Fibroblast of lung (primary cell): ENCODE measurements around the gene GNPTG. TPM values are rescaled to one million over a fixed set of nuclear protein-coding genes. Genes with fewer than 3 reads are reported as not detected.

Experiments used
- DNase-seq, 2 donors: peaks; one replicate each; pipeline versions ENCODE4 v3.0.0 to v3.0.0-alpha.2; 2010; ENCODE audit warnings: low read depth in 2 of 2
- H2AFZ ChIP-seq: 2 replicates; pipeline ENCODE4 v1.5.1; 2012; ENCODE audit warnings: low read length, control low read depth, inconsistent platforms
- H3K27ac ChIP-seq: 2 replicates; pipeline ENCODE4 v1.5.1; 2011; ENCODE audit warnings: low read length, control low read depth; ENCODE audit not compliant: insufficient read depth
- H3K27me3 ChIP-seq: 2 replicates; pipeline ENCODE4 v1.5.1; 2011; ENCODE audit warnings: mild to moderate bottlenecking, low read length; ENCODE audit not compliant: control insufficient read depth, insufficient read depth
- H3K36me3 ChIP-seq: 2 replicates; pipeline ENCODE4 v1.5.1; 2011; ENCODE audit warnings: low read length; ENCODE audit not compliant: control insufficient read depth, insufficient read depth
- H3K4me1 ChIP-seq: 2 replicates; pipeline ENCODE4 v1.5.1; 2011; ENCODE audit warnings: low read length; ENCODE audit not compliant: control insufficient read depth, insufficient read depth; ENCODE audit errors: extremely low read depth
- H3K4me2 ChIP-seq: 2 replicates; pipeline ENCODE4 v1.5.1; 2011; ENCODE audit warnings: low read length, control low read depth; ENCODE audit not compliant: insufficient read depth; ENCODE audit errors: extremely low read depth
- H3K4me3 ChIP-seq, 4 experiments: fragments of 200-600 bp in 1 of 4; sonication (generic) in 1 of 4; replicated peaks in 1 of 4; 2 replicates each; pipeline ENCODE4 v1.5.1; 2011 to 2016; ENCODE audit warnings: low read length in 4 of 4, low read depth in 3 of 4, mild to moderate bottlenecking in 3 of 4, control low read depth in 2 of 4, inconsistent platforms in 1 of 4, mixed read lengths in 1 of 4; ENCODE audit not compliant: insufficient read depth in 1 of 4; ENCODE audit errors: control extremely low read depth in 1 of 4
- H3K79me2 ChIP-seq: 2 replicates; pipeline ENCODE4 v1.5.1; 2012; ENCODE audit warnings: mild to moderate bottlenecking, low read length, inconsistent platforms; ENCODE audit not compliant: control insufficient read depth, insufficient read depth
- H3K9ac ChIP-seq: 2 replicates; pipeline ENCODE4 v1.5.1; 2011; ENCODE audit warnings: mild to moderate bottlenecking, low read length, control low read depth; ENCODE audit not compliant: insufficient read depth
- H3K9me3 ChIP-seq: 2 replicates; pipeline ENCODE4 v1.5.1; 2012; ENCODE audit warnings: low read depth, low read length; ENCODE audit not compliant: control insufficient read depth, insufficient read depth
- H4K20me1 ChIP-seq: 2 replicates; pipeline ENCODE4 v1.5.1; 2011; ENCODE audit warnings: low read length; ENCODE audit not compliant: control insufficient read depth, insufficient read depth; ENCODE audit errors: extremely low read depth
- EZH2 ChIP-seq: IDR thresholded peaks from 2 replicates; pipeline ENCODE4 v1.5.1; 2012; ENCODE audit warnings: low read length, control low read depth, mild to moderate bottlenecking; ENCODE audit errors: missing control alignments
- polyA plus RNA-seq, 2 donors: library from polyadenylated mRNA; depleted of rRNA in 1 of 2; stranded (reverse) in 1 of 2; unstranded in 1 of 2; fragments of >200 nt; gene quantifications; 2 replicates each; pipeline ENCODE4 v1.2.1, GENCODE V29; 2011 to 2012; ENCODE audit warnings: missing spikeins in 1 of 2
- total RNA-seq: library from RNA; depleted of rRNA; stranded (reverse); fragments of >200 nt; gene quantifications from 2 replicates; pipeline ENCODE4 v1.2.1, GENCODE V29; 2014
- TF ChIP-seq, protein P1 (sequence below), 2 donors: IDR thresholded peaks in 1 of 2; conservative IDR thresholded peaks in 1 of 2; 1 replicate in 1 of 2; 2 replicates in 1 of 2; pipeline ENCODE4 v1.5.1; 2011 to 2012; ENCODE audit warnings: low read length in 2 of 2, control low read depth in 1 of 2, inconsistent platforms in 1 of 2, low read depth in 1 of 2, mild to moderate bottlenecking in 1 of 2

The GNPTG gene
- total and polyA plus RNA-seq, 2 donors (not counting 1 experiment from before 2014, with no cell fraction given) = 40.8 to 43.2 TPM

DNA sequence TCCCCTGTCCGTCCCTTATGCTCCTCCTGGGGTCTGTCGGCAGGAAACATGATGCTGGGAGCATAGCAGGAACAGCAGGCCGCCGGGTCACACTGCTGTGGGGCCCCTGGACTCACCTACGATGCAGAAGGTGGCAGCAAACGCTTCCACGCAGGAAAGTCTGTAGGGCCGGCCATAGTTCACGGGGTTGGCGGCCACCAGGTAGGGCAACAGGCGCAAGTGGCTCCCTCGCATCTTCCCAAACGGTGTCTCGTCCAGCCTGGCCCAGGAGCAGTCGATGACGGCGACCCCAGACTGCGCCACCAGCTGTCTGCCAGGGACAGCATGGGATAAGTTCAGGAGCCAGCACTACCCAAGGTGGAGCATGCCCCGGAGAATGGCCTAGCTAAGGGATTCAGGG is 1.0 kb upstream of the GNPTG start:
- TF ChIP-seq, protein P1, sequence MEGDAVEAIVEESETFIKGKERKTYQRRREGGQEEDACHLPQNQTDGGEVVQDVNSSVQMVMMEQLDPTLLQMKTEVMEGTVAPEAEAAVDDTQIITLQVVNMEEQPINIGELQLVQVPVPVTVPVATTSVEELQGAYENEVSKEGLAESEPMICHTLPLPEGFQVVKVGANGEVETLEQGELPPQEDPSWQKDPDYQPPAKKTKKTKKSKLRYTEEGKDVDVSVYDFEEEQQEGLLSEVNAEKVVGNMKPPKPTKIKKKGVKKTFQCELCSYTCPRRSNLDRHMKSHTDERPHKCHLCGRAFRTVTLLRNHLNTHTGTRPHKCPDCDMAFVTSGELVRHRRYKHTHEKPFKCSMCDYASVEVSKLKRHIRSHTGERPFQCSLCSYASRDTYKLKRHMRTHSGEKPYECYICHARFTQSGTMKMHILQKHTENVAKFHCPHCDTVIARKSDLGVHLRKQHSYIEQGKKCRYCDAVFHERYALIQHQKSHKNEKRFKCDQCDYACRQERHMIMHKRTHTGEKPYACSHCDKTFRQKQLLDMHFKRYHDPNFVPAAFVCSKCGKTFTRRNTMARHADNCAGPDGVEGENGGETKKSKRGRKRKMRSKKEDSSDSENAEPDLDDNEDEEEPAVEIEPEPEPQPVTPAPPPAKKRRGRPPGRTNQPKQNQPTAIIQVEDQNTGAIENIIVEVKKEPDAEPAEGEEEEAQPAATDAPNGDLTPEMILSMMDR (conservative IDR thresholded peaks at IDR 0.05 in 1 of 2, IDR thresholded peaks at IDR 0.05 in 1 of 2; ENCODE audit: low read depth in 1 of 2, low read length in 2 of 2) = no peak
- TF ChIP-seq EZH2 = no peak
- Histone ChIP-seq H3K27ac (no peak overlapping the region), H3K9ac (peak overlapping the region; percentile 82), H2AFZ (no peak overlapping the region), H3K4me3 (peak overlapping the region; percentile 59 to 96 (median 82)), H3K9me3 (no peaks in the 10 kb centered on the region), H4K20me1 (no peaks in the 10 kb centered on the region), H3K4me2 (peak overlapping the region; percentile 86), H3K79me2 (peaks cover 50% of the 10 kb centered on the region), H3K4me1 (peaks cover 5% of the 10 kb centered on the region), H3K27me3 (no peaks in the 10 kb centered on the region), H3K36me3 (peaks cover 15% of the 10 kb centered on the region)
- DNase-seq = no peak

DNA sequence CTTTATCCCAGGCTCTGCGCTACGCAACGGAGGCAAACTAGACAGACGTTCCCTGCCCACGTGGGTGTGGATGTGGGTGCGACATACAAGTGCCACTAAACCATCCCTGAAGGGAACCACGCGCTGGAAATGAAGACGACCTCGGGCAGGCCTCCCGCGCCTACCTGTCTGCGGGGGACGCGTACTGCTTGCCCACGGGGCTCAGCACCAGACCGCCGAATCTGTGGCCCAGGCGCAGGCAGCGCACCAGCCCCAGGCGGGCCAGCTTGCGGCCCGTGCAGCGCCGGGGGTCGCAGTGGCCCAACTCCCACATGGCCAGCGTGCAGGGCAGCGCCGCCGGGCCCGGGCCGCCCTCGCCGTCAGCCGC is 533 bp upstream of the GNPTG start:
- Histone ChIP-seq H3K4me2 (peak overlapping the region; percentile 86), H3K9ac (peak overlapping the region; percentile 82), H3K79me2 (peaks cover 54% of the 10 kb centered on the region), H3K27ac (peak overlapping the region; percentile 23), H3K4me1 (peaks cover 5% of the 10 kb centered on the region), H3K36me3 (peaks cover 15% of the 10 kb centered on the region), H3K9me3 (no peaks in the 10 kb centered on the region), H3K27me3 (no peaks in the 10 kb centered on the region), H3K4me3 (peak overlapping the region; percentile 59 to 96 (median 82)), H2AFZ (no peak overlapping the region), H4K20me1 (no peaks in the 10 kb centered on the region)
- DNase-seq = no peak
- TF ChIP-seq, protein P1 (conservative IDR thresholded peaks at IDR 0.05 in 1 of 2, IDR thresholded peaks at IDR 0.05 in 1 of 2; ENCODE audit: low read depth in 1 of 2, low read length in 2 of 2) = no peak
- TF ChIP-seq EZH2 = no peak

DNA sequence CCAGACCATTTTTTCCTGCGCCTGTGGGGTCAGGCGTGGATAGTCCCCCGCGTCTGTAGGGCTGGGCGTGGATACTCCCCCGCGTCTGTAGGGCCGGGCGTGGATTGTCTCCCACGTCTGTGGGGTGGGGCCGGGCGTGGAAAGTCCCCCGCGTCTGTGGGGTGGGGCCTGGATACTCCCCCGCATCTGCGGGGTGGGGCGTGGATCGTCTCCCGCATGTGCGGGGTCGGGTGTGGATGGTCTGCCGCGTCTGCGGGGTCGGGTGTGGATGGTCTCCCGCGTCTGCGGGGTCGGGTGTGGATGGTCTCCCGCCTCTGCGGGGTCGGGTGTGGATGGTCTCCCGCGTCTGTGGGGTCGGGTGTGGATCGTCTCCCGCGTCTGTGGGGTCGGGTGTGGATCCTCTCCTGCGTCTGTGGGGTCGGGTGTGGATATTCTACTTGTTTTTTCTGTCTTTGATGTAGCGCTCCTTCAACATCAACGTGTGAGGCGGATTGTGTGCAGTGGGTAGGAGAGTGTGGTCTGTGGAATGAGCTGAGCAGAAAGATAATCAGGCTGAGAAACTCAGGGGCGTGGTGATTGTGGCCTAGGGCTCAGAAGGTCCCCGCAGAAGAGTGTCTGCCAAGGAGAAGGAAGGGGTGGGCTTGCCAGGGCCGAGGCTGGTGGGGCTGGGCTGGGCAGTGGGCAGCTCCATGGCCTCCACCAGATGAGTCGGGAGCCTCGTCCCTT is 3.2 kb downstream of the GNPTG start:
- Histone ChIP-seq H3K36me3 (no peaks in the 10 kb centered on the region), H3K27ac (no peak overlapping the region), H3K79me2 (peaks cover 61% of the 10 kb centered on the region), H3K4me3 (no peak overlapping the region), H3K4me2 (no peak overlapping the region), H3K9me3 (no peaks in the 10 kb centered on the region), H4K20me1 (no peaks in the 10 kb centered on the region), H2AFZ (no peak overlapping the region), H3K4me1 (peaks cover 5% of the 10 kb centered on the region), H3K9ac (no peak overlapping the region), H3K27me3 (no peaks in the 10 kb centered on the region)
- no peak for DNase-seq
- TF ChIP-seq, protein P1 (conservative IDR thresholded peaks at IDR 0.05 in 1 of 2, IDR thresholded peaks at IDR 0.05 in 1 of 2; ENCODE audit: low read depth in 1 of 2, low read length in 2 of 2) = no peak
- no peak for TF ChIP-seq EZH2
